Right renal pelvis (tissue), 4 donors: ENCODE results near the gene KLF7. TPM values are rescaled to one million over a fixed set of nuclear protein-coding genes. Genes with fewer than 3 reads are reported as not detected.

Source experiments
- DNase-seq, 4 donors: peaks; one replicate each; pipeline ENCODE4 v3.0.0-alpha.2; 2013; ENCODE audit warnings: low read depth in 4 of 4, low spot score in 3 of 4, missing footprints in 1 of 4
- polyA plus RNA-seq, 4 donors: library from polyadenylated mRNA; unstranded; fragments of 120-200 nt; gene quantifications; one replicate each; pipeline ENCODE4 v1.2.1, GENCODE V29; 2013; ENCODE audit not compliant: insufficient read length in 4 of 4

Gene KLF7
- polyA plus RNA-seq, 4 donors, result 21.0 to 25.4 (median 22.2) TPM

DNA sequence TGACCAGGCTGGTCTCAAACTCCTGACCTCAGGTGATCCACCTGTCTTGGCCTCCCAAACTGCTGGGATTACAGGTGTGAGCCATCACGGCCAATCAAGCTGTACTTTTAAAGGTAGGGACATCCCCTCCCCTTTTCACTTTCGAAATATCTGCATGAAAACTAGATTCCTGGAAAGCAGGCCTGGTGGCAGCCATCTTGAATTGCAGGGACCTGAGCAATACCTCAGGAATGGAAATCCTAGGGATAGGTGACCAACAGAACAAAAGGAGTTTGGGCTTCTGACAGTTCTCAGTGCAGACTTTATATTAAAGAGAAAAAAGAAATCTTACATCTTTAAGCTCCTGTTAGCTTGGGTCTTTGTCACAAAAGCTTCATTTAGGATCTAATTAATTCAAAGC is 62.6 kb downstream of the KLF7 start:
- DNase-seq, result no peak

DNA sequence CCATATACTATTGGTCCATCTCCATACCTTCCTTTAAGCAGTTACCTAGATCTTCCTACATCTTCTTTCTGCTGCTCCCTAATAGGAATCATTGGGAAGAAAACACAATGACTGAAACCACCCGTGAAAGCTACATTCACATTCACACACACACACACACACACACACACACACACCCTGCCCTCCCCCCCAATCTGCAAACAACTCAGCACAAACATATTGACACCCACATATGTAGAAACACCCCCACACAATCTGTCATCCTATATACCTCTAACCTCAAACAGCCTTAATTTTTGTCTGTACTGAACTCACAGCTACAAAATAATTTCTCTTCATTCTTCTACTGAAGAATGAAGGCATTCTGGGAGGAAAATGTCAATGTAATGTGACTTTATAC is 63.8 kb downstream of the KLF7 start:
- DNase-seq, result no peak

DNA sequence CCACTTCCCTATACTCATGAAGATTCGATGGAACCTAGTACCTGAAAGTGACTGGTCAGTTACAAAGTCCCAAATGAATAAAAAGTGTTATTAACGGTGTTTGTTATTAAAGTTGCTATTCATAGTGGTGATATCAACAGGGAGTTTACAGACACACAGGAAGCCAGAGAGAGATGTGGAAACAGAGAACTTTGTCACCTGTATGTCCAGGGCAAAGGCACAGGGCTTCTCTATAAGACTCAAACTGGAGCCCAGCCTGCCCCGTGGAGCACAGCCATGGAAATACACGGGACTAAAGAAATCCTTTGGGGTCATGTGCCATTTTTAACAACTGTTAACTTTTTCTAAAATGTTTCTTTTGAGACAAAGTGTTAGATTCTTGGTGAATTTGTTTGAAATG is 68.5 kb downstream of the KLF7 start:
- DNase-seq, result no peak

DNA sequence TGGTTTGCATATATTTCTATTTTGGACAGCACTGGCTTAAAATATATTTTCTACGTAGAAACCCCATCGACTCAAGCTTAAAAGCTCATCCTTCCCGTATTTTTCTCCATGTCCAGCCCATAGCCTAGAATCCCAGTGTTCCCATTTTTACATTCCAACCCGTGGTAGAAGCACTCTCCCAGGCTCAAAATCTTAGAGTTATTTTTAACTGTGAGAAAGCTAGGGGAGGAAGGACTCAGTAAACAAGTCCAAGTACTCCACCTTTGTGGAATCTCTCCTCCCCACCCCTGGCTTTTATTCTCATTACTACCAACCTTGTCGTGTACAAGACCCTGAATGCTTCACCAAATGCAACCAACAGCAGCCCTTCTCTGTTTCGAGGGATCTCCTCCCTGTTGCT is 69.8 kb downstream of the KLF7 start:
- no peak for DNase-seq

DNA sequence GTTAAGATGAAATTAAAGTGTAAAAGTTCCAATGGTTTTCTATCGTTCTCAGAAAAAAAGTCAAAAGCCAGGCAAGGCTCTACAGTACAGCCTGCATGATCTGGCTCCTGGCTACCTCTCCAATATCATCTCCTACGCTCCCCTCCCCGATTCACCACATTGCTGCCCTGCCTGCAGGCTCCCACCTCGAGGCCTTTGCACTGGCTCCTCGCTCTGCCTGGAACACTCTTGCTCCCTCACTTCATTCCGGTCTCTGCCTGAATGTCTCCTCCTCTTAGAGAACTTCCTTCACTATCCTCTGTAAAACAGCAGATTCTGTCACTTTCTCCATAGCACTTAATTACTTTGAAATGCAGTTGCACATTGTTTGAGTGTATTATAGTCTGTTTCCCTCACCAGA is 72.5 kb downstream of the KLF7 start:
- no peak for DNase-seq

DNA sequence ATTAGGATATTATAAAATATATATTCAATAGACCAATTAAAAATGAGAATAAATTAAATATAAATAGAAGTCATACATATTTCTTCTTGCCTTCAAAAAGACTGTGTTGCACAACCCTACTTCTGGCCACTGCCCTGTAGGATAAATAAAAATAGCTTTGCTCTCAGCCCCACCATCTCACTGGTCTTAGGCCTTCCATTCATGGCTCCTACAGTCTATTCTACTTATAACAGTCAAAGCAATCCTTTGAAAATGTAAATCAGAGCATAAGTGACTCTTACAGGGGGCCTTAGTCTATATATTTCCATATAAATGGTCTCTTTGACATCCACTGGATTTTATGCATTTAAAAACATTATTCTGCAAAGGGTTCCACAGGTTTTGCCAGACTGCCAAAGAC is 72.9 kb downstream of the KLF7 start:
- DNase-seq, result no peak

DNA sequence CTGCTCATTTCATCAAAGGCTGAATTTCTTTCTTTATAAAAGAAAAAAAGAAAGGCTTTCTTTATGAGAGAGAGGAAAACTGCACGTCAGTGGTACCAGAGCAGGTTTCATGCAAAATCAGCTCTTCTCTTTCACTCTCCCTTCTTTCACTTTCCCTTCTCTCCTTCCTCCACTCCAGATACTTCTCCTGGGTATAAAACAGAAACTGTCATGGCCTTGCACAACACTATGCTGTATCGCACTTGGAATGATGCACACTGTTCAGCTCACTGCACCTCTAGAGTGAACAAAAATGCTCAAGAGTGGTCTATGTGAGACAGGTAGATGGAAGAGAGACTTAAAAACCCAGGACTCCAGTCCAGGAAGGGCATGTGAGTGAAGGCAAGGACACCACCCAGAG is 73.8 kb downstream of the KLF7 start:
- DNase-seq, result no peak

DNA sequence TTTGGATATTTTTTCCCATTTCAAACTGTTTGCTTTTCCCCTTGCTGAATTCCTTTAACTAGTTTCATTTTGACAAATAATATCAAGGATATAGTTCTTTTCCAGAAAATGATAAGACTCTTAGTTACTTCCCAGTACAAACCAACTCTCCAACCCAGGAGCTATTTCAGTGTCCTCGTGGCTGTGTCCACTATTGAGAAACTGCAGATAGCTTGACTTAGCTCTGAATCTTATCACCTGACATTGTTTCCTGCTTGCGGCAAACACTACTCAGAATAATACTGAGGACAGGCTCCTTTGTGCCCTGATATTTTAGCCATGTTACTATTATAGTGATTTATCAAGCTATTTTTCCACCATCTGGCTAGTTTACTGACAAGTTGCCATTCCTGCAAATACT is 74.6 kb downstream of the KLF7 start:
- no peak for DNase-seq

DNA sequence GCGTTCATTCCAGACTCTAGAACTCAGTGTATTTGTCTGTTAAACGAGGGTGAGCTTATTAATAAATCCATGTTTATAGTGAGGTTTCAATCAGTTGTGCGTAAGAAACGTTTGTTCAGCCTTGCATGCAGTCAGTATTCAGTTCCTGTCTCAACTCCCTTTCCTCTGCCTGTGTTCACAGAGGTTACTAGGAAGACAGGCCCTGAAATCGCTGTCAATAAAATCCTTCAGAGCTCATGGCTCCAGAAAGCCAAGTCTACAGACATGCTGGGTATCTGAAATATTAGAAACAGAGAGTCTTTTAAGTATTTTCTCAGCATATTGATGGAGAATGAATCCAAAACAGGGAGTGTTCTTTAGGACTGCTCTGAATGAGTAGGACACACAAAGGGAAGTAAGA is 75.4 kb downstream of the KLF7 start:
- no peak for DNase-seq

DNA sequence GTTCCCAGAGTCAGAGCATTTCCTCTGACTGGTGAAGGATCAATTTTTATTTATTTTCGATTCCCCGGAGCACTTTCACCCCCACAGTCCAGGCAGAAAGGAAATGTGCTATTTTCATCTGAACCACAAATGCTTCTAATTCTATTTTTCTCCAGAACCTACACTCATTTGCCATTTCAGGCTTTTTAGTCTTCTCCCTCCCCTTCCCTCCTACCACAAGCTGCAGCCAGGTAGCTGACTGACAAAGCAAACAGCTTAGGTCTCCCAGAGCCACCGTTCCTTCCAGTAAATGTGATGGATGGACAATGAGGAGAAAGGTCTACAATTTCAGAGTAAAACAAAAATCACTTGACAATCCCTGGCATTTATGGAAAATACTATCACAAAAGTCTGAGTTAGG is 76.9 kb downstream of the KLF7 start:
- no peak for DNase-seq

DNA sequence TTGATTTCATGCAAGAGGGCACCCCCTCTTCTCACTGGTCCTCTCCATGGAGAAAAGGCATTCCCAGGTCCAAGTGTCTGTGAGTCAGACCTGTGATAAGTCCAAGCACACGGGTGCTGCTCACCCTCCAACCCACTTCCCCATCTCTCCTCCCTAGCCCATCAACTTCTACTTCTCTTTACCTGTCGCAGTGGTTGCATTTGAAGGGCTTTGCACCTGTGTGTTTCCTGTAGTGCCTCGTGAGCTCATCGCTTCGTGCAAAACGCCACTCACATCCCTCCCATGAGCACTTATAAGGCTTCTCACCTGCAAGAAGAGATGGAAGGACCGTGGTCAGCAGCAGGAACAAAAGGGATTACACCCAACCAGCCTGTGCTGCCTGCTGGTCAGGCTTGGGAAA is 77.5 kb downstream of the KLF7 start:
- no peak for DNase-seq

DNA sequence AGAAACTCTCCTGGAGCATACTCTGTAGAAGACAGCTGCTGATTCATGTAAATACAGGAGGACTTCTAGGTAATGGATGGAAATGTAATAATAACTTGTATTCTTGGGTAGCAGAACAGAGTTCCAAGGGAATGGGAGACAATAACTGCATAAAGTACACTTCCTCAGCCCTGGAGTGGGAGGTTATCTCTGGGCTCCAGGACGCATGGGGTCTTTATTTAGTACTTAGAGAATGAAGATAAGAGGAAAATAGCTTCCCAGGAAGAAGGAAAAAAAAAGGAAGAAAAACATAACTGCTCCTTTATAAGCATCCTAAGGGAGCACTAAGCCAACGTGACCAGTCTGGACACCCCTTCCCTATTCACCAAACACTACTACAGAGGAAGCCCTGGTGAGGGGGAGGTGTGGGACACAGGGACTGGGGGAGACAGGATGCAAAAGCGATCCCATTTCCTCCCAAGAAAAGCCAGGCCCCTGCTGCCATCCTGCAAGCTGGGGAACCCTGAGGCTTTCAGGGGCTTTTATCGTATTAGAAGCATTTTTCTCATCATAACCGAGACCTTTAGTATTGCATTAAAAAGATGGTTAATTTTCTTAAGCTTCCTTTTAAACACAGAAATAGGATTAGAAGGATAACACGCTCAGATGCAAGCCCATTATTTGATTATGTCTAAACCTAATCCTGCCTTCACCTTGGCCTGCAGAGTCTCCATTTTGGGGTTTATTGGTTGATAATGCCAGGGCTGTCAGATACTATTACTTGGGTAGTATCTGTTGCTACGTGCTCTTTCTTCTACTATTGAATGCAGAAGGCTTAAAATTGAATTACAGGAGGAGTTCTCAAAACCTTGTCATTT is 78.5 kb downstream of the KLF7 start:
- DNase-seq, result no peak

DNA sequence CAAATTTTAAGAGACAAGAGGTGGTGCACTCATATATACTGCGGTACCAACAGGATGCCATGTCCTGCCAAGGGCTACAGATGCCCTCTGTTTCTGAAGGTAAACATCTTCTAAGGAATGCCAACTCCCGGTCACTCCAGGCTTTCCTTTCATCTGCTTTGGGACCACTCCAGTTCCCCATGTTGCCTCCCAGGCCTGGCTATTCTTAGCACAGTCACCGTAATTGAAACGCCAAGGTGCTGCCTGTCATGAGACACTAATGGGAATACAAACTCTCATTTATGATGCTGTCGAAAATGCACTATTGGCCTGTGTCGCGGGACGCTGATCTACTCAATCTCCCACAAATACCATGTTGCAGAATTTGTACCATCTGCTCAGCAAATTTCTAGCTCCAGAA is 79.6 kb downstream of the KLF7 start:
- DNase-seq, result no peak

DNA sequence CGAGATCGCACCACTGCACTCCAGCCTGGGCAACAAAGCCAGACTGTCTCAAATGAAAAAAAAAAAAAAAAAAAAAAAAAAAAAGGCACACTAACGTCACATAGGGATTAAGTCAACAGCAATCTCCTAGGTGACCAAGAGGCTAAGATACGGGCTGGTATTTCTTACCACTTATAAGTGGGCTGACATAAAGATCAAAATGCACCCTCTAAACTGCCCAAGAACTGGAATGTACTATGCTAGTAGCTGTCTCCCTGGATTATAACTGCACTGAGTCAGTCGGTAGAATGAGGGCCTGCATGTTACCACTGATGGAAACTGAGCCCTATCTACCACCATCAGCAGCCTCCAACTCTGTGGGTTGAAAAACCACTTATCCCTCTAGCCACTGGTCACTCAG is 80.6 kb downstream of the KLF7 start:
- DNase-seq, result no peak

DNA sequence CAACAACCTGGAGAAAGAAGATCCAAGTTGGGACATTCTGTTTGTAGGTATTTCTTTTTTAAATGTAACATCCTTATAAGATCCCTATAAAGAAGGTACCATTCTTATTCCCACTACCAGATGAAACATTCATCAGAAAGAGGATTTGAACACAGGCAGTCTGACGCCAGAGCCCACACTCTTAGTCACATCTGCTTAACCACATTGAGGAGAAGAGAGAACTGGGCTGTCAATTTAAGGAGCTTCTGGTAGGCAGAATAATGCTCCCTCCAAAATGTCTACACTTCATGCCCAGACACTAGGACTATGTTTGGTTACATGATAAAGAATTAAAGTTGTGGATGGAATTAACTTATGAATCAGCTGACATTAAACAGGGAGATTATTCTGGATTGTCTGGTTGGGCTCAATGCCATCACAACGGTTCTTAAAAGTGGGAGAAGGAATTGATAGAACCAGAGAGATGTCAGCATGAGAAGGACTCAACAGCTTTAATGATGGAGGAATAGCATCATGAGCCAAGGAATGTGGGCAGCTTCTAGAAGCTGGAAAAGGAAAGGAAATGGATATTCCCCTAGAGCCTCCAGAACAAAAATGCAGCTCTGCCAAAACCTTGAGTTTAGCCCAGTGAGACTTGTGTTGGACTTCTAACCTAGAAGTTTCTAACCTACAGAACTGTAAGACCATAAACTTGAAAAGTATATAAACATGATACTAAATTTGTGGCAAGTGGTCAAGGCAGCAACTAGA is 82.2 kb downstream of the KLF7 start:
- no peak for DNase-seq

DNA sequence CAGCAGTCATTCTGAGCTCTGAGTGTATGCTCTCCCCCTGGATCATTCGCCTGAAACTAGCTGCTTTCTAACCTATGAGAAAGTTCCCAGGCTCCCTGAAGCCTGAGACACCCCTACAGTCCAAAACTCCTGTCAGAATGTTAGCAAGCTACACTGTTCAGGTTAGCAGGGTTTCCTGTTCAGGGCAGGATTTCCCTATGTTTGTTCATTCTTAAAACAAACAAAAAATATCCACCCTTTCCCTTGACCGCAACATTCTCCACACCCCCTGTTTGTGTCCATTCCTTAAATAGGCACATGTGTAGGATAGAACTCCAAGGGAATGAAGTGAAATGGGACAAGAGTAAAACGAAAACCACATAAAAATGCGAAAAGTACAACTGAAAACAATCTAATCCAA is 83.1 kb downstream of the KLF7 start:
- DNase-seq, result no peak

DNA sequence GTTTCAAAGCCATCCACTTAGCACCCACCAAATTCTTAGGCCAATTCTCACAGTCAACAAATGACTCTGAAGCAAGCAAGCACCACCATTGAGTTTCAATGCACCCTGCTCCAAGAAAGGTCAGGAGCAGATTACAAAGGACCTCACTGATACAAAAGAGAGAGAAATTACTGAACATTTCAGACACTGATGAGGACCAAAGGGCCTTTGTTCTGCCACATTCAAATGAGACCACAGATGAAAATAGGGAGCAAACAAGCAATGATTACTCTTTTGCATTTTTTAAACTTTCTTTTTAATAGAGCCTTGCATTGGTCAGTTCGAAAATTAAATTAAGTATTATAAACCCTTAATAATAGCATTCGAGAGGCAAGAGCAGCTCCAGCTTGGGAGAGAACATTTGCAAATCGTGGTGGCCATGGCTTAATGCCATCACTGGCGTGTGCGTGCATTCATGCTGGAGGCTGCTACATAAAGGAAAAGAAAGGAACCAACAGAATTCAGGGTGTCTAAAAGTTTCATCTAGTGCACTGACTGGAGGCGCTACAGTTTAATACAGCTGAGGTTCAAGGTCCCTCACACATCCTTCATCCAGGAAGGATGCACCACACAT is 87.5 kb downstream of the KLF7 start:
- no peak for DNase-seq

DNA sequence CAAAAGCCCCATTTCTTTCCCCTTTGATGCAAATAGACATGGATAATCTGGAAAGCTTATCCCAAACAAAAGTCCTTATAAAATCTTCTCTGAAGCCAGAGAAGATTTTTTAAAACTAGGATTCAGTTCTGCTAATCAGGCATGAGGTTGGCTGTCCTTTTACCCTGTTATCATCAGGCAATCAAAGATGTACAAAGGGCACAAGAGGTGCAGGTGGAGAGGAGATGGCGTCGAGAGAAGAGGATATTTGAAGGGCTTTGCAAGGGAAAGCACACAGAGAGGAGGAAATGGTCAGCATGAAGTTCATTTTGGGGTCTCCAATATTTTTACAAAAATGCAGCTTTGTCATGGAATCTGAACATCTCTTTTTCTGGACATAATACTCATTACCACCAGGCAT is 88.5 kb downstream of the KLF7 start:
- no peak for DNase-seq

DNA sequence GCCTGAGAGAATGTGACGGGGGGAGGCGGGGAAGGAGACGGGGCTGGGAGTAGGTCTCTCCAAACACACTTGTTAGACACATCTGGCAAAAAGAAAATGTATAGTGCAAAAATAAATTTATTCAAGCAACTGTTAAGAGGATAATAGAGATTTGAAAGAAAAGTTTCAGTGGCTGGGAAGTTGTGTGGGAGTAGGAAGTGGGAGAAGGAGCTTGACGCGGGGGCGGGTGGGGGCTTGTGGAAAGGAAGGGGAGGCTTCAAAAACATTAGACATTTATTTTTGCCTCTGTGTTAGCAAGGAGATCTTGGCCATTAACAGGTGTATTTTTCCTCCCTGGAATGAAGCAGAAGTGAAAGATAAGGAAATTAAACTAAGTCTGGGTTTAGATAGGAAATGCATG is 90.3 kb downstream of the KLF7 start:
- DNase-seq, result no peak

DNA sequence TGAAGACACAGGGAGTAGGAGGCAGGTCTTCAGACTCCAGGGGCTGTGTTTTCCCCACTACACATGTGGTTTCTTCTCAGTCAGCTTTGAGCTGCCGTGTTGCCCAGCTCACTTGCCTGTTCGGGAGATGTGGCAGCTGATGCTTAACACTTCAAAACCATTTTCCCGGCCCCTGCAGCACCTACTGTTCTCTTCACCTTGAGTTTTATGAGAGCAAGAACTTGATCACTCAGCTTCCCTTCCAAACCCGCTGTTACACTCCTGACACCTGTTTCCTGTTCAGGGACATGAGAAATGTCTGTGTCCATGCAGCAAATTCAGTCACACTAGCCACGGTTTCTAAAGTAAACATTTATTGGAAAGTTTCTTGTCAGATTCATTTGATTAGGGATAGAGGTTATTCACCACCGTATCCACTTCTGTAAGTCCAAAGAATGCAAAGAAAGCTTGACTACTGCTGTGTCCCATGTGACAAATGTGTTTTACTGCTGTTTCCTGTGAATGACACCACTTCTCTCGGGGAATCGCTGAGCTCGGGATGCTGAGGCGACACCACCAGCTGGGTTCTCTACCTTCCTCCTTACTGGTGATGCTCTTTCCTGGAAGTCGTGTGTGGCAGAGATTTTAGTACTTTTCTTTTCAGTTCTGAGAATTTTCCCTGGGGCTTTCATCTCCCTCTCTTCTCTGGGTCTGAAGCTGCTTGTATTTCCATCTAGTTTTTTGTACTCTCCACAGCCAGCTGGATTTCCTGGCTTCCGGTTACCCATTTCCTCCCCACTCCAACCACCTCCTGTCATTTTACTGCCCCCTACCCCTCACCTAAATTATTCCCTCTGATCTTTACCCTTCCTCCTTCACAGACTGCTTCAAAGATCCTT is 91.7 kb downstream of the KLF7 start:
- DNase-seq, result peak in 3 of 4 donors; percentile 7 to 20 (median 15)

DNA sequence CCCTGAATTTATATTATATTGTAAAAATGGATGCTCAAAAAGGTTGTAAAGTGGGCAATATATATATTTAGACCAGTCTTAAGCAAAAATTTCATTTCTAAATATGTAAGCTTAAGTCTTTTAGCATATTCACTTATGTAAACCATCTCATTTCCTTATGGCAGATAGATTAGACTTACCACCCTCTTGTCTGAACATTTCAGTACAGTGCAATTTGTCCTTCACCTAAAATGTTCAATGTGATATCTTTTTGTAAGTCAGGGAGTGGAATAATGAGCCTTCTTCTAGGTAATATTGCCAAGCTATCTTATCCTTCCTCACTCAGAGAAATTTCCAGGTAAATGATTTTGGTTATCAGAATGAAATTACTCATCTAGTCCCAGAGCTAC is 92.3 kb downstream of the KLF7 start:
- DNase-seq, result no peak
